GM12878 (cell line): ENCODE results near the gene CNN2. TPM values are rescaled to one million over a fixed set of nuclear protein-coding genes. Genes with fewer than 3 reads are reported as not detected.

Source experiments
- ATAC-seq: fragments of 200-7000 bp; cut with Tn5 transposase; 3 replicates; pipeline ENCODE4 v1.9.1; 2020; ENCODE audit warnings: mild to moderate bottlenecking, moderate library complexity
- BruUV-seq: library from RNA; stranded (reverse); fragments of 400-500 nt; replicated peaks from 2 replicates; lab custom pipeline; 2021; lab: Mats Ljungman, UMichigan
- CTCF ChIA-PET: fragments of 300-600 bp; sonication (Branson Sonifier 250); formaldehyde crosslinking; extraction: SDS; loops from one replicate; lab custom pipeline; 2021; ENCODE audit warnings: inconsistent platforms; lab: Yijun Ruan, JAX
- POLR2A ChIA-PET: fragments of 350-600 bp; formaldehyde crosslinking; extraction: SDS; loops from one replicate; lab custom pipeline; 2021; ENCODE audit warnings: inconsistent platforms; lab: Charles Lee
- RAD21 ChIA-PET: fragments of 300-600 bp; sonication (Branson Sonifier 250); formaldehyde crosslinking; loops from one replicate; lab custom pipeline; 2023; ENCODE audit warnings: antibody characterized with exemption; ENCODE audit not compliant: unreplicated experiment; lab: Charles Lee
- SMC1A ChIA-PET: fragments of 300-600 bp; sonication (Branson Sonifier 250); formaldehyde crosslinking; loops from one replicate; lab custom pipeline; 2023; ENCODE audit not compliant: unreplicated experiment, uncharacterized antibody; lab: Charles Lee
- DNase-seq: peaks from one replicate; pipeline ENCODE4 v3.0.0-alpha.2; 2011; ENCODE audit warnings: low read depth, low spot score
- FAIRE-seq: peaks from 3 replicates; lab custom pipeline; 2011; peaks lifted over from hg19 to GRCh38; lab: Jason Lieb, UNC
- H2AFZ ChIP-seq: 2 replicates; pipeline ENCODE4 v1.6.0; 2011; ENCODE audit warnings: low read depth, low read length, control low read depth; ENCODE audit not compliant: control insufficient read depth
- H3K27ac ChIP-seq: 2 replicates; pipeline ENCODE4 v1.5.1; 2011; ENCODE audit warnings: control low read depth; ENCODE audit not compliant: control insufficient read depth, insufficient read depth
- H3K27me3 ChIP-seq, 2 experiments: replicated peaks in 1 of 2; 2 replicates each; pipeline versions ENCODE4 v1.6.0 to v1.6.1; 2011; ENCODE audit warnings: low read length in 1 of 2; ENCODE audit not compliant: control insufficient read depth in 2 of 2, insufficient read depth in 2 of 2
- H3K36me3 ChIP-seq, 2 experiments: 2 replicates each; pipeline ENCODE4 v1.5.1; 2011; ENCODE audit warnings: low read length in 1 of 2; ENCODE audit not compliant: control insufficient read depth in 2 of 2, insufficient read depth in 2 of 2
- H3K4me1 ChIP-seq: 2 replicates; pipeline ENCODE4 v1.6.1; 2011; ENCODE audit warnings: mild to moderate bottlenecking, low read length, moderate library complexity, mixed read lengths; ENCODE audit not compliant: control insufficient read depth, insufficient read depth
- H3K4me2 ChIP-seq: 2 replicates; pipeline ENCODE4 v1.6.0; 2011; ENCODE audit warnings: control low read depth; ENCODE audit not compliant: control insufficient read depth, insufficient read depth
- H3K4me3 ChIP-seq: fragments of 200-600 bp; sonication (generic); 2 replicates; pipeline ENCODE4 v1.5.1; 2016
- H3K79me2 ChIP-seq: 2 replicates; pipeline ENCODE4 v1.6.0; 2011; ENCODE audit warnings: low read length; ENCODE audit not compliant: control insufficient read depth, insufficient read depth
- H3K9ac ChIP-seq: 2 replicates; pipeline ENCODE4 v1.8.0; 2011; ENCODE audit warnings: low read length, control low read depth, mixed read lengths; ENCODE audit not compliant: control insufficient read depth, insufficient read depth
- H3K9me3 ChIP-seq: replicated peaks from 3 replicates; pipeline ENCODE4 v1.5.1; 2011; ENCODE audit warnings: mild to moderate bottlenecking, low read length; ENCODE audit not compliant: control insufficient read depth, insufficient read depth
- H4K20me1 ChIP-seq: 2 replicates; pipeline ENCODE4 v1.6.0; 2011; ENCODE audit not compliant: control insufficient read depth, insufficient read depth
- CBX5 ChIP-seq: sonication (generic); IDR thresholded peaks from 2 replicates; pipeline ENCODE4 v1.6.1; 2016; ENCODE audit warnings: low read depth, moderate library complexity, mild to moderate bottlenecking, inconsistent platforms
- EGR1 ChIP-seq, 2 experiments: IDR thresholded peaks; 1 replicate in 1 of 2; 2 replicates in 1 of 2; pipeline ENCODE4 v1.6.1; 2011 to 2012; ENCODE audit warnings: low read depth in 2 of 2, low read length in 2 of 2, borderline replicate concordance in 1 of 2, mild to moderate bottlenecking in 1 of 2, moderate library complexity in 1 of 2
- EZH2 ChIP-seq: IDR thresholded peaks from 2 replicates; pipeline ENCODE4 v1.6.1; 2012; ENCODE audit warnings: low read depth, mild to moderate bottlenecking, control low read depth, inconsistent platforms, low read length, borderline replicate concordance; ENCODE audit not compliant: control insufficient read depth
- FOXK2 ChIP-seq: fragments of 450-650 bp; IDR thresholded peaks from 2 replicates; pipeline ENCODE4 v1.6.1; 2017; ENCODE audit warnings: mild to moderate bottlenecking, moderate library complexity
- GABPA ChIP-seq: IDR thresholded peaks from 2 replicates; pipeline ENCODE4 v1.6.1; 2014; ENCODE audit warnings: antibody characterized with exemption, low read depth, mild to moderate bottlenecking, inconsistent platforms
- NFYB ChIP-seq: IDR thresholded peaks from 2 replicates; pipeline ENCODE4 v1.6.1; 2011; ENCODE audit warnings: low read depth, mild to moderate bottlenecking, low read length, improper control_type of control experiment, moderate library complexity; ENCODE audit not compliant: insufficient read depth
- RCOR1 ChIP-seq: conservative IDR thresholded peaks from 2 replicates; pipeline ENCODE4 v1.6.1; 2012; ENCODE audit warnings: low read depth, low read length, improper control_type of control experiment
- RELB ChIP-seq: fragments of 450-650 bp; IDR thresholded peaks from 2 replicates; pipeline ENCODE4 v1.6.1; 2017; ENCODE audit warnings: low read depth, mild to moderate bottlenecking, moderate library complexity
- SIX5 ChIP-seq: IDR thresholded peaks from 2 replicates; pipeline ENCODE4 v1.6.1; 2011; ENCODE audit warnings: mild to moderate bottlenecking, low read depth, low read length, moderate library complexity; ENCODE audit not compliant: severe bottlenecking
- SMARCA5 ChIP-seq: fragments of 450-650 bp; IDR thresholded peaks from 2 replicates; pipeline ENCODE4 v1.6.1; 2017; ENCODE audit warnings: mild to moderate bottlenecking
- TCF7 ChIP-seq: IDR thresholded peaks from 2 replicates; pipeline ENCODE4 v1.6.1; 2014; ENCODE audit warnings: antibody characterized with exemption, borderline replicate concordance
- ZNF384 ChIP-seq: IDR thresholded peaks from 2 replicates; pipeline ENCODE4 v1.6.1; 2012; ENCODE audit warnings: low read depth, mild to moderate bottlenecking, low read length, improper control_type of control experiment, borderline replicate concordance
- ZSCAN29 ChIP-seq: fragments of 450-650 bp; IDR thresholded peaks from 2 replicates; pipeline ENCODE4 v1.6.1; 2017; ENCODE audit warnings: mild to moderate bottlenecking, moderate library complexity
- ZZZ3 ChIP-seq: IDR thresholded peaks from 2 replicates; pipeline ENCODE4 v1.6.1; 2011; ENCODE audit warnings: low read depth; ENCODE audit not compliant: control insufficient read depth, insufficient read length
- WGBS: methylation state at CpG from one replicate; pipeline ENCODE4 v1.1.6; 2016; ENCODE audit warnings: low lambda C conversion rate; ENCODE audit not compliant: insufficient replicate concordance, insufficient coverage; ENCODE audit errors: missing lambda C conversion rate; 5-methylcytosine and 5-hydroxymethylcytosine counted together
- in situ Hi-C: fragments of 300-500 bp; cut with MboI; formaldehyde crosslinking; loops from 9 replicates; pipeline ENCODE4 v1.14.3; 2018; ENCODE audit warnings: mixed read lengths
- intact Hi-C: fragments of 100-400 bp; cut with micrococcal nuclease; formaldehyde crosslinking; loops from one replicate; pipeline ENCODE4 v1.14.2; 2022; ENCODE audit not compliant: unreplicated experiment
- polyA plus RNA-seq, 11 experiments: library from polyadenylated mRNA; depleted of rRNA in 4 of 11; unstranded in 6 of 11; stranded (reverse) in 5 of 11; fragments of >200 nt; fragmentation: Nextera tagmentation in 4 of 11; fragmentation: Illumina TruSeq in 1 of 11; extraction: Ambion mirVana in 4 of 11; extraction: Trizol in 1 of 11; gene quantifications; 1 replicate in 1 of 11; 2 replicates in 10 of 11; pipeline versions ENCODE4 v1.2.1 to v1.2.3, GENCODE V29; 2011 to 2016; ENCODE audit warnings: inconsistent platforms in 2 of 11, missing spikeins in 2 of 11, low read depth in 1 of 11
- total RNA-seq, 4 experiments: library from RNA; depleted of rRNA in 3 of 4; stranded (reverse); fragments of >200 nt in 3 of 4; fragmentation: Illumina TruSeq in 1 of 4; extraction: Trizol in 1 of 4; gene quantifications; 2 replicates each; pipeline versions ENCODE4 v1.2.1 to v1.2.3, GENCODE V29; 2013 to 2021
- TF ChIP-seq, protein P1 (sequence below): IDR thresholded peaks from 2 replicates; pipeline ENCODE4 v1.6.1; 2012; ENCODE audit warnings: improper control_type of control experiment, low read depth, low read length; ENCODE audit not compliant: insufficient replicate concordance

CNN2 gene
- total and polyA plus RNA-seq, 10 of the 15 experiments (the other 5 are each of a cell fraction or from before 2014, with no cell fraction given) = 34.7 to 311 (median 172) TPM

DNA sequence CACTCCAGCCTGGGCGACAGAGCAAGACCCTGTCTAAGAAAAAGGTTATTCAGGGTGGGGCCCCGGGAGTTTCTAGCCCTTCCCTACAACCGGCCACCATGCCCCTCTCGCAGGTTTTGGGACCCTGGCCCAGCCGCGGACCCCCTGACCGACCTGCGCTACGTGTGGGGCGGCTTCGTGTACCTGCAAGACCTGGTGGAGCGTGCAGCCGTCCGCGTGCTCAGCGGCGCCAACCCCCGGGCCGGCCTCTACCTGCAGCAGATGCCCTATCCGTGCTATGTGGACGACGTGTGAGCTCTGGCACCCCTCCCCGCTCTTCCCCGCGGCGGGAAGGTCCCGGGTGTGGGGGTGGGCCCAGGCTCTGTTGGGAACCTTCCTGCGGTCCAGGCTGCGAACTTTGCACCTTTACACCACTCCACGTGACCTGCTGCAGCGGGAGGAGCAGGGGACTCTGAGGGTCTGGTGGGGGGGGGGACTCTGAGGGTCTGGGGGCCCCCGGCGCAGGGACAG is 19.8 kb downstream of the CNN2 start (continued):
- TF ChIP-seq GABPA = no peak
- no peak for TF ChIP-seq ZSCAN29
- TF ChIP-seq EZH2 = no peak
- no peak for TF ChIP-seq FOXK2

DNA sequence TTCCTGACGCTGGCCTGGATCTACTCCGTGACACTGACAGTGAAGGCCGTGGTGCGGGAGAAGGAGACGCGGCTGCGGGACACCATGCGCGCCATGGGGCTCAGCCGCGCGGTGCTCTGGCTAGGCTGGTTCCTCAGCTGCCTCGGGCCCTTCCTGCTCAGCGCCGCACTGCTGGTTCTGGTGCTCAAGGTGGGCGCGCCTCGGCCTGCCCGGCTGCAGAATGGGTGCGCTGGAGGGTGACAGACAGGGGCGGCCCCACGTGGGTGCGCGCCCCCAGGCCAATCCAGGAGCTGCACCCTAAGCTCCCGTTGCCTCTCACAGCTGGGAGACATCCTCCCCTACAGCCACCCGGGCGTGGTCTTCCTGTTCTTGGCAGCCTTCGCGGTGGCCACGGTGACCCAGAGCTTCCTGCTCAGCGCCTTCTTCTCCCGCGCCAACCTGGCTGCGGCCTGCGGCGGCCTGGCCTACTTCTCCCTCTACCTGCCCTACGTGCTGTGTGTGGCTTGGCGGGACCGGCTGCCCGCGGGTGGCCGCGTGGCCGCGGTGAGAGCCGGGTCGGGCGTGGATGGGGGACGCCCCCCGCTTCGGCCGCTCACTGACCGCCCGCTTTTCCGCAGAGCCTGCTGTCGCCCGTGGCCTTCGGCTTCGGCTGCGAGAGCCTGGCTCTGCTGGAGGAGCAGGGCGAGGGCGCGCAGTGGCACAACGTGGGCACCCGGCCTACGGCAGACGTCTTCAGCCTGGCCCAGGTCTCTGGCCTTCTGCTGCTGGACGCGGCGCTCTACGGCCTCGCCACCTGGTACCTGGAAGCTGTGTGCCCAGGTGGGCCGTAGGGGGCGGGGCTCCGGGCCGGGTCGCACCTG is 20.7 kb downstream of the CNN2 start:
- H4K20me1 ChIP-seq = no peaks in the 10 kb centered on the region
- BruUV-seq = no TSS peak
- H3K9ac ChIP-seq = no peak overlapping the region
- H3K9me3 ChIP-seq = no peaks in the 10 kb centered on the region
- CTCF ChIA-PET = no interaction called here
- RAD21 ChIA-PET = no interaction called here
- SMC1A ChIA-PET = no interaction called here
- H3K27ac ChIP-seq = no peak overlapping the region
- ATAC-seq (no peak), FAIRE-seq (no peak), DNase-seq (no peak)
- peaks cover 0 to 1% of the 10 kb centered on the region in 2 experiments; a peak in 1 of 4 replicates for H3K36me3 ChIP-seq
- 44% methylated on average over 76 of the region's 77 CpGs for WGBS
- H3K4me1 ChIP-seq = no peaks in the 10 kb centered on the region
- H2AFZ ChIP-seq = no peak overlapping the region
- no peak overlapping the region for H3K4me3 ChIP-seq
- intact Hi-C loops (no loop called here), in situ Hi-C loops (no loop called here)
- no peak overlapping the region for H3K4me2 ChIP-seq
- POLR2A ChIA-PET = no interaction called here
- no peaks in the 10 kb centered on the region for H3K27me3 ChIP-seq
- no peaks in the 10 kb centered on the region for H3K79me2 ChIP-seq
- no peak for TF ChIP-seq EGR1 (IDR thresholded peaks at IDR 0.05; ENCODE audit: borderline replicate concordance in 1 of 2, low read depth in 2 of 2, low read length in 2 of 2)
- TF ChIP-seq TCF7 = no peak
- TF ChIP-seq CBX5 = no peak
- no peak for TF ChIP-seq RCOR1
- no peak for TF ChIP-seq SIX5
- no peak for TF ChIP-seq NFYB
- TF ChIP-seq, protein P1, sequence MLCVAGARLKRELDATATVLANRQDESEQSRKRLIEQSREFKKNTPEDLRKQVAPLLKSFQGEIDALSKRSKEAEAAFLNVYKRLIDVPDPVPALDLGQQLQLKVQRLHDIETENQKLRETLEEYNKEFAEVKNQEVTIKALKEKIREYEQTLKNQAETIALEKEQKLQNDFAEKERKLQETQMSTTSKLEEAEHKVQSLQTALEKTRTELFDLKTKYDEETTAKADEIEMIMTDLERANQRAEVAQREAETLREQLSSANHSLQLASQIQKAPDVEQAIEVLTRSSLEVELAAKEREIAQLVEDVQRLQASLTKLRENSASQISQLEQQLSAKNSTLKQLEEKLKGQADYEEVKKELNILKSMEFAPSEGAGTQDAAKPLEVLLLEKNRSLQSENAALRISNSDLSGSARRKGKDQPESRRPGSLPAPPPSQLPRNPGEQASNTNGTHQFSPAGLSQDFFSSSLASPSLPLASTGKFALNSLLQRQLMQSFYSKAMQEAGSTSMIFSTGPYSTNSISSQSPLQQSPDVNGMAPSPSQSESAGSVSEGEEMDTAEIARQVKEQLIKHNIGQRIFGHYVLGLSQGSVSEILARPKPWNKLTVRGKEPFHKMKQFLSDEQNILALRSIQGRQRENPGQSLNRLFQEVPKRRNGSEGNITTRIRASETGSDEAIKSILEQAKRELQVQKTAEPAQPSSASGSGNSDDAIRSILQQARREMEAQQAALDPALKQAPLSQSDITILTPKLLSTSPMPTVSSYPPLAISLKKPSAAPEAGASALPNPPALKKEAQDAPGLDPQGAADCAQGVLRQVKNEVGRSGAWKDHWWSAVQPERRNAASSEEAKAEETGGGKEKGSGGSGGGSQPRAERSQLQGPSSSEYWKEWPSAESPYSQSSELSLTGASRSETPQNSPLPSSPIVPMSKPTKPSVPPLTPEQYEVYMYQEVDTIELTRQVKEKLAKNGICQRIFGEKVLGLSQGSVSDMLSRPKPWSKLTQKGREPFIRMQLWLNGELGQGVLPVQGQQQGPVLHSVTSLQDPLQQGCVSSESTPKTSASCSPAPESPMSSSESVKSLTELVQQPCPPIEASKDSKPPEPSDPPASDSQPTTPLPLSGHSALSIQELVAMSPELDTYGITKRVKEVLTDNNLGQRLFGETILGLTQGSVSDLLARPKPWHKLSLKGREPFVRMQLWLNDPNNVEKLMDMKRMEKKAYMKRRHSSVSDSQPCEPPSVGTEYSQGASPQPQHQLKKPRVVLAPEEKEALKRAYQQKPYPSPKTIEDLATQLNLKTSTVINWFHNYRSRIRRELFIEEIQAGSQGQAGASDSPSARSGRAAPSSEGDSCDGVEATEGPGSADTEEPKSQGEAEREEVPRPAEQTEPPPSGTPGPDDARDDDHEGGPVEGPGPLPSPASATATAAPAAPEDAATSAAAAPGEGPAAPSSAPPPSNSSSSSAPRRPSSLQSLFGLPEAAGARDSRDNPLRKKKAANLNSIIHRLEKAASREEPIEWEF = no peak
- no peak for TF ChIP-seq ZNF384
- no peak for TF ChIP-seq RELB
- no peak for TF ChIP-seq ZZZ3
- no peak for TF ChIP-seq SMARCA5
